ENCODE measurements around the gene OSBPL5.

DNA sequence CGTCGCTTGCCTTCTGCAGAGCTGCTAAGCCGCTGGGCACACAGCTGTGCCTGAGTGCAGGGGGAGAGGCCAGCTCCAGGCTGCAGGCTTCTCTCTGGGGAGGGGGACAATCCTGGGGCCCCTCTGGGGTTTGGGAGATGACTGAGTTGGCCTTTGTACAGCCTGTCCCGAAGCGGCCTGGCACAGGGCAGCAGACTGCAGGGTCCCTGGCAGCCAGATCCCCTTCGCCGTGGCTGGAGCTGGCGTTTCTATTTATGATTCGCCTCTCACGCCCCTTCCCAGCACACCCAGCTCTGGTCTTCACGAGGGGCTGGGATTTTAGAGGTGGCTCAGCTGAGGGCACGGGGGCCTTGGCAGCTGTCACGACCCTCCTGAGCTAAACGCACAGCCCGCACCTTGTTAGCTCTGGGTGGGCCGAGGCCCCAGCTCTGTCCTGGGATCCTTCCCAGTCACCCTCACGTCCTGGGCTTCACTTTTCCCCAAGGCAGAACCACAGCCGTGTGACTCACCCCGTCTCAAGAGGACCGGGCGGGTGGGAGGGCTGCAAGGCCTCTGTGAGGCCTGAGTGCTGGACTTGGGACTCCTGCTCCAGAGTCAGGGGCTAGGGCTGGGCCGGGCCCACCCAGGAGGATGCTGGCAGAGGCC is 18.4 kb downstream of the OSBPL5 start:
- TF ChIP-seq, protein P1, sequence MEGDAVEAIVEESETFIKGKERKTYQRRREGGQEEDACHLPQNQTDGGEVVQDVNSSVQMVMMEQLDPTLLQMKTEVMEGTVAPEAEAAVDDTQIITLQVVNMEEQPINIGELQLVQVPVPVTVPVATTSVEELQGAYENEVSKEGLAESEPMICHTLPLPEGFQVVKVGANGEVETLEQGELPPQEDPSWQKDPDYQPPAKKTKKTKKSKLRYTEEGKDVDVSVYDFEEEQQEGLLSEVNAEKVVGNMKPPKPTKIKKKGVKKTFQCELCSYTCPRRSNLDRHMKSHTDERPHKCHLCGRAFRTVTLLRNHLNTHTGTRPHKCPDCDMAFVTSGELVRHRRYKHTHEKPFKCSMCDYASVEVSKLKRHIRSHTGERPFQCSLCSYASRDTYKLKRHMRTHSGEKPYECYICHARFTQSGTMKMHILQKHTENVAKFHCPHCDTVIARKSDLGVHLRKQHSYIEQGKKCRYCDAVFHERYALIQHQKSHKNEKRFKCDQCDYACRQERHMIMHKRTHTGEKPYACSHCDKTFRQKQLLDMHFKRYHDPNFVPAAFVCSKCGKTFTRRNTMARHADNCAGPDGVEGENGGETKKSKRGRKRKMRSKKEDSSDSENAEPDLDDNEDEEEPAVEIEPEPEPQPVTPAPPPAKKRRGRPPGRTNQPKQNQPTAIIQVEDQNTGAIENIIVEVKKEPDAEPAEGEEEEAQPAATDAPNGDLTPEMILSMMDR (conservative IDR thresholded peaks at IDR 0.05; ENCODE audit: low read length) = no peak
- no peak for TF ChIP-seq EZH2phosphoT487 (IDR thresholded peaks at IDR 0.05; ENCODE audit: borderline replicate concordance, low read depth, low read length)

Data from OCI-LY7 (cell line).